Stomach (tissue), 9 donors: ENCODE results near the gene CCDC191. TPM values are rescaled to one million over a fixed set of nuclear protein-coding genes. Genes with fewer than 3 reads are reported as not detected.

Experiments used
- DNase-seq, 2 donors: peaks; one replicate each; pipeline versions ENCODE4 v3.0.0 to v3.0.0-alpha.2; 2013 to 2019
- H3K27ac ChIP-seq, 5 donors: fragments of 200-600 bp in 4 of 5; sonication (generic) in 4 of 5; one replicate each; pipeline ENCODE4 v1.5.1; 2013 to 2019; ENCODE audit warnings: mild to moderate bottlenecking in 1 of 5, moderate library complexity in 1 of 5
- H3K27me3 ChIP-seq, 3 donors: fragments of 200-600 bp; sonication (generic); one replicate each; pipeline ENCODE4 v1.5.1; 2017 to 2019; ENCODE audit warnings: mixed run types in 1 of 3
- H3K36me3 ChIP-seq, 4 donors: fragments of 200-600 bp; sonication (generic); 1 replicate in 3 of 4; 2 replicates in 1 of 4; pipeline ENCODE4 v1.5.1; 2016 to 2019
- H3K4me1 ChIP-seq, 4 donors: fragments of 200-600 bp; sonication (generic); one replicate each; pipeline ENCODE4 v1.5.1; 2016 to 2019
- H3K4me3 ChIP-seq, 4 donors: fragments of 200-600 bp; sonication (generic) in 3 of 4; one replicate each; pipeline ENCODE4 v1.5.1; 2016 to 2019; ENCODE audit warnings: mild to moderate bottlenecking in 1 of 4
- H3K9me3 ChIP-seq, 4 donors: fragments of 200-600 bp; sonication (generic); one replicate each; pipeline ENCODE4 v1.5.1; 2016 to 2019
- EP300 ChIP-seq: sonication (generic); formaldehyde crosslinking; IDR thresholded peaks from one replicate; pipeline ENCODE4 v1.6.1; 2017; ENCODE audit warnings: antibody characterized with exemption
- POLR2A ChIP-seq, 4 donors: fragments of 450-650 bp; IDR thresholded peaks; one replicate each; pipeline ENCODE4 v1.6.1; 2016; ENCODE audit warnings: antibody characterized with exemption in 4 of 4, control low read depth in 2 of 4, mild to moderate bottlenecking in 1 of 4, moderate library complexity in 1 of 4
- POLR2AphosphoS5 ChIP-seq, 3 donors: sonication (generic); formaldehyde crosslinking; IDR thresholded peaks; one replicate each; pipeline ENCODE4 v1.6.1; 2016; ENCODE audit warnings: antibody characterized with exemption in 3 of 3
- WGBS, 5 donors: extraction: QIAGEN DNeasy Blood & Tissue Kit in 3 of 5; methylation state at CpG; one replicate each; pipeline versions ENCODE4 v1.1.5 to v1.1.7; 2013 to 2018; 5-methylcytosine and 5-hydroxymethylcytosine counted together
- intact Hi-C: fragments of 100-400 bp; cut with DNase I; formaldehyde crosslinking; loops from one replicate; pipeline ENCODE4 v1.15.1; 2023; ENCODE audit warnings: low total_unique reads
- polyA plus RNA-seq, 3 donors: library from polyadenylated mRNA; stranded (reverse); fragments of 200-250 nt; gene quantifications; one replicate each; pipeline ENCODE4 v1.2.3, GENCODE V29; 2013
- total RNA-seq, 5 donors: library from RNA; depleted of rRNA; stranded (reverse); fragments of >200 nt; gene quantifications; one replicate each; pipeline versions ENCODE4 v1.1.0 to v1.2.3, GENCODE V29; 2014 to 2016
- TF ChIP-seq, protein P1 (sequence below), 7 experiments: fragments of 450-650 bp in 4 of 7; fragments of 200-600 bp in 3 of 7; sonication (generic) in 3 of 7; IDR thresholded peaks; one replicate each; pipeline ENCODE4 v1.5.1; 2016 to 2019; ENCODE audit warnings: antibody characterized with exemption in 7 of 7, control low read depth in 2 of 7, mild to moderate bottlenecking in 1 of 7
- donor health status: healthy with polysubstance abuse.
- donor health status: Bipolar disorder and iron deficiency.
- donor health status: healthy.

The CCDC191 gene
- total and polyA plus RNA-seq, 8 donors, result 1.4 to 21.0 (median 3.8) TPM

DNA sequence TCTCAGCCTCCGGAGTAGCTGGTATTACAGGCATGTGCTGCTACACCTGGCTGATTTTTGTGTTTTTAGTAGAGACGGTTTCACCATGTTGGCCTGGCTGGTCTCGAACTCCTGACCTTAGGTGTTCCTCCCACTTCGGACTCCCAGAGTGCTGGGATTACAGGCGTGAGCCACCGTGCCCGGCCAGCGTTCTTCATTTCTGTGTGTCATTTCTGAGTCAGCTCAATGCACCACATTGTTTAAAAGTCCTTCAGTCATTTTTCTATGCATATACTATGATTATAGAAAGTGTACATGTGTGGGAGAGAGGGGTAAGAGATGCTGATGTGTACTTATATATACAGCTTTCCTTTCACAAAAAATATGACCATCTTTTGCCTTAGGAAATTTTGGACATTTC, 2.3 kb upstream of the CCDC191 start:
- no peak for TF ChIP-seq POLR2AphosphoS5 (IDR thresholded peaks at IDR 0.05)
- TF ChIP-seq, protein P1, sequence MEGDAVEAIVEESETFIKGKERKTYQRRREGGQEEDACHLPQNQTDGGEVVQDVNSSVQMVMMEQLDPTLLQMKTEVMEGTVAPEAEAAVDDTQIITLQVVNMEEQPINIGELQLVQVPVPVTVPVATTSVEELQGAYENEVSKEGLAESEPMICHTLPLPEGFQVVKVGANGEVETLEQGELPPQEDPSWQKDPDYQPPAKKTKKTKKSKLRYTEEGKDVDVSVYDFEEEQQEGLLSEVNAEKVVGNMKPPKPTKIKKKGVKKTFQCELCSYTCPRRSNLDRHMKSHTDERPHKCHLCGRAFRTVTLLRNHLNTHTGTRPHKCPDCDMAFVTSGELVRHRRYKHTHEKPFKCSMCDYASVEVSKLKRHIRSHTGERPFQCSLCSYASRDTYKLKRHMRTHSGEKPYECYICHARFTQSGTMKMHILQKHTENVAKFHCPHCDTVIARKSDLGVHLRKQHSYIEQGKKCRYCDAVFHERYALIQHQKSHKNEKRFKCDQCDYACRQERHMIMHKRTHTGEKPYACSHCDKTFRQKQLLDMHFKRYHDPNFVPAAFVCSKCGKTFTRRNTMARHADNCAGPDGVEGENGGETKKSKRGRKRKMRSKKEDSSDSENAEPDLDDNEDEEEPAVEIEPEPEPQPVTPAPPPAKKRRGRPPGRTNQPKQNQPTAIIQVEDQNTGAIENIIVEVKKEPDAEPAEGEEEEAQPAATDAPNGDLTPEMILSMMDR (IDR thresholded peaks at IDR 0.05), result no peak
- DNase-seq, result no peak
- no peaks in the 10 kb centered on the region for H3K27me3 ChIP-seq
- no peaks in the 10 kb centered on the region for H3K9me3 ChIP-seq
- H3K4me3 ChIP-seq, result no peak overlapping the region
- no peak overlapping the region for H3K27ac ChIP-seq
- WGBS, 5 donors, result 86 to 96% (median 93%) methylated on average over 8 of the region's 8 CpGs
- intact Hi-C loops, result no loop called here
- H3K4me1 ChIP-seq, result peaks cover 7 to 38% (median 32%) of the 10 kb centered on the region in 4 donors
- H3K36me3 ChIP-seq, result no peaks in the 10 kb centered on the region

DNA sequence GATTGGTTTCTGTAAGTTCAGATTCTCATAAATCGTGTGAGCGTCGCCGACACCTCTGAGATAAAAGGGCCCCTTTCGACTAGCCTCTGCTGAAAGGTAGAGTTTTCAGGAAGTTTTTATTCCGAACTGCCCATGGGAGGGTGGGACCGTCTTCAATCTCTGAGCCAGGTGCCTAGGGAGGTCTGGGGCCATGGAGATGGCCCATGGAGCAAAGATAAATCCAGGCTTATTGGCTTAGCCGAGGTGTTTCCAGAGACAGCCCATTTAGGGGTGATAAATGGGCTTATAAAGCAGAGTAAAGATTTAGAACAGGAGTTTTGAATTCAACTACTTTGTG, 653 bp upstream of the CCDC191 start:
- no peak for TF ChIP-seq EP300
- TF ChIP-seq, protein P1 (IDR thresholded peaks at IDR 0.05), result no peak
- no peak for TF ChIP-seq POLR2AphosphoS5 (IDR thresholded peaks at IDR 0.05)
- TF ChIP-seq POLR2A (IDR thresholded peaks at IDR 0.05), result no peak
- Histone ChIP-seq H3K4me3 (peak overlapping the region; percentile 69 to 89 (median 78)), H3K36me3 (no peaks in the 10 kb centered on the region), H3K9me3 (no peaks in the 10 kb centered on the region), H3K27me3 (no peaks in the 10 kb centered on the region), H3K4me1 (peaks cover 7 to 38% (median 31%) of the 10 kb centered on the region in 4 donors), H3K27ac (peak overlapping the region; percentile 67 to 88 (median 84))
- 0 to 1% (median 0%) methylated on average over 8 of the region's 8 CpGs for WGBS, 5 donors
- intact Hi-C loops, result no loop called here
- no peak for DNase-seq

DNA sequence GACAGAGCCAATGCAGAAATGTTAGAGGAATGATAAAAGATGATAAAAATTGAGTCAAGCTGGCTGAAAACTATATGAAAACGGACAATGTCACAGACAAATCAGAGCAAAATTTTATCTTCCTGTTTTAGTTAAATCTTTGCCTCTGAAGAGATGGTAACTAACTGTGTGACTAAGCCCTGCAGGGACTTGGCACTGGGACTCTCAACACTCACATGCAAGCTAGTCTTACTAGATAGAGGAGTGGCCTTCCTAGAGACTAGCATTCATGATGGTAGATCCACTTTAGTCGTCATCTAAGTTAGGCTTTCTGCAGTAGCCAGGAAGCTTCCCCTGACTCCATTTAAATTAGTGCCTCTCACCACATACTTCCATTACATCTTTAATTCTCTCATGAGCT, 4.1 kb downstream of the CCDC191 start:
- WGBS, 5 donors, result 79 to 92% (median 86%) methylated on average over 2 of the region's 2 CpGs
- no peak overlapping the region for H3K27ac ChIP-seq
- intact Hi-C loops, result no loop called here
- H3K27me3 ChIP-seq, result no peaks in the 10 kb centered on the region
- no peaks in the 10 kb centered on the region for H3K9me3 ChIP-seq
- no peak for DNase-seq
- no peaks in the 10 kb centered on the region for H3K36me3 ChIP-seq
- H3K4me3 ChIP-seq, result no peak overlapping the region
- no peak for TF ChIP-seq EP300
- TF ChIP-seq, protein P1 (IDR thresholded peaks at IDR 0.05), result no peak
- TF ChIP-seq POLR2AphosphoS5 (IDR thresholded peaks at IDR 0.05), result no peak
- no peak for TF ChIP-seq POLR2A (IDR thresholded peaks at IDR 0.05)
- peaks cover 7 to 12% (median 11%) of the 10 kb centered on the region in 4 donors for H3K4me1 ChIP-seq

DNA sequence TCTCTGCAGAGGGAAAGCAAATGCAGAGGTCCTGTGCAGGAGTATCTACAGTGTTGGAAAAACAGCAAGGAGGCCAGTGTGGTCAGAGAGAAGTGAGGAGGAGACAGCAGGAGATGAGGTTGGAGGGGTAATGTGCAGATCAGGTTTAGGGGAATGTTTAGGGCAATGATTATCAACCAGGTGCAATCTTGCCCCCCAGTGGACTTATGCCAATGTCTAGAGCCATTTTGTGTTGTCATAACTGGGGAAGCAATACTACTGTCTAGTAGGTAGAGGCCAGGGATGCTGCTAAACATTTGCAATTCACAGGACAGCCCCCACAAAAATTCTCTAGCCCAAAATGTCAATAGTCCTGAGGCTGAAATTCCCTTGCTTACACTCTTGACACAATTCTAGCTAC, 13.1 kb downstream of the CCDC191 start:
- intact Hi-C loops, result no loop called here
- TF ChIP-seq POLR2AphosphoS5 (IDR thresholded peaks at IDR 0.05) (no peak), EP300 (no peak), POLR2A (IDR thresholded peaks at IDR 0.05) (no peak)
- TF ChIP-seq, protein P1 (IDR thresholded peaks at IDR 0.05), result no peak
- Histone ChIP-seq H3K4me3 (no peak overlapping the region), H3K9me3 (no peaks in the 10 kb centered on the region), H3K27ac (no peak overlapping the region), H3K27me3 (no peaks in the 10 kb centered on the region), H3K36me3 (peaks cover 0 to 26% (median 12%) of the 10 kb centered on the region in 4 donors), H3K4me1 (no peaks in the 10 kb centered on the region)
- DNase-seq, result no peak
